Keratinocyte (primary cell): ENCODE results near the gene ALLC. TPM values are rescaled to one million over a fixed set of nuclear protein-coding genes. Genes with fewer than 3 reads are reported as not detected.

Experiments used
- DNase-seq: peaks from one replicate; pipeline ENCODE4 v3.0.0-alpha.2; 2011; ENCODE audit warnings: low read depth, missing footprints, low spot score
- FAIRE-seq: peaks from 2 replicates; lab custom pipeline; 2011; peaks lifted over from hg19 to GRCh38; lab: Jason Lieb, UNC
- H2AFZ ChIP-seq: 2 replicates; pipeline ENCODE4 v1.6.0; 2012; ENCODE audit warnings: low read length, control low read depth, inconsistent platforms; ENCODE audit not compliant: control insufficient read depth
- H3K27ac ChIP-seq: 2 replicates; pipeline ENCODE4 v1.5.1; 2011; ENCODE audit warnings: low read length; ENCODE audit not compliant: control insufficient read depth, insufficient read depth
- H3K27me3 ChIP-seq: 3 replicates; pipeline ENCODE4 v1.6.0; 2011; ENCODE audit warnings: low read length; ENCODE audit not compliant: control insufficient read depth, insufficient read depth; ENCODE audit errors: extremely low read depth
- H3K36me3 ChIP-seq, 2 experiments: 2 replicates in 1 of 2; 3 replicates in 1 of 2; pipeline ENCODE4 v1.5.1; 2011; ENCODE audit warnings: low read length in 2 of 2, mild to moderate bottlenecking in 1 of 2; ENCODE audit not compliant: control insufficient read depth in 2 of 2, insufficient read depth in 2 of 2; ENCODE audit errors: extremely low read depth in 1 of 2
- H3K4me1 ChIP-seq: 3 replicates; pipeline ENCODE4 v1.5.1; 2011; ENCODE audit warnings: low read length; ENCODE audit not compliant: control insufficient read depth, insufficient read depth; ENCODE audit errors: extremely low read depth
- H3K4me2 ChIP-seq: 3 replicates; pipeline ENCODE4 v1.6.0; 2011; ENCODE audit warnings: low read depth, low read length; ENCODE audit not compliant: control insufficient read depth, insufficient read depth; ENCODE audit errors: extremely low read depth
- H3K4me3 ChIP-seq, 3 experiments: fragments of 200-600 bp in 1 of 3; sonication (generic) in 1 of 3; 2 replicates in 2 of 3; 3 replicates in 1 of 3; pipeline ENCODE4 v1.5.1; 2011 to 2016; ENCODE audit warnings: low read length in 3 of 3, mild to moderate bottlenecking in 3 of 3, control low read depth in 2 of 3, inconsistent platforms in 1 of 3, low read depth in 1 of 3, mixed read lengths in 1 of 3, mixed run types in 1 of 3, moderate library complexity in 1 of 3; ENCODE audit not compliant: control insufficient read depth in 2 of 3, insufficient read depth in 2 of 3; ENCODE audit errors: extremely low read depth in 1 of 3
- H3K79me2 ChIP-seq: 2 replicates; pipeline ENCODE4 v1.6.0; 2012; ENCODE audit warnings: low read length; ENCODE audit not compliant: control insufficient read depth, insufficient read depth
- H3K9ac ChIP-seq: 3 replicates; pipeline ENCODE4 v1.6.0; 2011; ENCODE audit warnings: low read length; ENCODE audit not compliant: control insufficient read depth, insufficient read depth; ENCODE audit errors: extremely low read depth
- H3K9me1 ChIP-seq: 3 replicates; pipeline ENCODE4 v1.6.0; 2011; ENCODE audit warnings: low read length; ENCODE audit not compliant: control insufficient read depth, insufficient read depth; ENCODE audit errors: extremely low read depth
- H3K9me3 ChIP-seq: 2 replicates; pipeline ENCODE4 v1.5.1; 2012; ENCODE audit warnings: low read depth, low read length; ENCODE audit not compliant: control insufficient read depth
- H4K20me1 ChIP-seq: 3 replicates; pipeline ENCODE4 v1.6.0; 2011; ENCODE audit warnings: low read length; ENCODE audit not compliant: control insufficient read depth, insufficient read depth; ENCODE audit errors: extremely low read depth
- EZH2 ChIP-seq: IDR thresholded peaks from one replicate; pipeline ENCODE4 v1.6.1; 2012; ENCODE audit warnings: inconsistent platforms, mild to moderate bottlenecking, low read length, moderate library complexity
- dilution Hi-C: fragments of 300-500 bp; cut with MboI; formaldehyde crosslinking; loops from one replicate; pipeline ENCODE4 v1.7.0; 2020; ENCODE audit warnings: low sequenced_read_pairs; ENCODE audit not compliant: extremely low pct_ligation_motif_present
- polyA plus RNA-seq, 5 experiments: library from polyadenylated mRNA; depleted of rRNA in 3 of 5; stranded (reverse) in 3 of 5; stranded (forward) in 1 of 5; unstranded in 1 of 5; fragments of >200 nt; gene quantifications; 1 replicate in 1 of 5; 2 replicates in 3 of 5; 3 replicates in 1 of 5; pipeline versions ENCODE4 v1.2.1 to v1.2.3, GENCODE V29; 2011 to 2012; ENCODE audit warnings: missing spikeins in 2 of 5, low read depth in 1 of 5, low replicate concordance in 1 of 5
- TF ChIP-seq, protein P1 (sequence below), 3 experiments: IDR thresholded peaks in 1 of 3; conservative IDR thresholded peaks in 1 of 3; optimal IDR thresholded peaks in 1 of 3; 2 replicates in 2 of 3; 3 replicates in 1 of 3; pipeline versions ENCODE3 to v1.5.1; 2011; ENCODE audit warnings: low read length in 3 of 3, mild to moderate bottlenecking in 3 of 3, moderate library complexity in 2 of 3, control low read depth in 1 of 3, inconsistent platforms in 1 of 3; ENCODE audit not compliant: insufficient read depth in 2 of 3; ENCODE audit errors: extremely low read depth in 1 of 3

ALLC gene
- polyA plus RNA-seq, 1 donor (not counting 4 experiments of a cell fraction or from before 2014, with no cell fraction given), result not detected

DNA sequence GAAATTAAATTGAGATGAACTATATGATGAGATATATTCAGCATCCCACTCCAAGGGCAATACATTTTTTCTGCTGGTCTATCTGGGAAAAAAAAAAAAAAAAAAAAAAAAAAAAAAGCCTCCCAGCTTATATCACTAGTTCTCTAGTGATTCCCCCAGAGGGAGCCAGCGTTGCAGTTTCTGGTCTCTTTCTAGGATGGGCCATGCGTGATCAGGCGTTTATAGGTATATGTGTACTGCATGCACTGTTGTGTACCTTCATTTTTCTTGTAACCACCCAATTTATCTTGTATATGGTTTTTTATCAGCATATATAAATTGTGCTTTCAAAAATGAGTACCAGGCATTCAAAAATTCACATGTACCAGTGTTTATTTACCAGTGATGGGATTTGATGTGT, 80.5 kb downstream of the ALLC start:
- no peaks in the 10 kb centered on the region for H3K9me3 ChIP-seq
- H2AFZ ChIP-seq, result no peak overlapping the region
- dilution Hi-C loops, result no loop called here
- no peaks in the 10 kb centered on the region for H4K20me1 ChIP-seq
- no peak overlapping the region for H3K4me3 ChIP-seq
- H3K36me3 ChIP-seq, result no peaks in the 10 kb centered on the region
- TF ChIP-seq EZH2, result no peak
- TF ChIP-seq, protein P1, sequence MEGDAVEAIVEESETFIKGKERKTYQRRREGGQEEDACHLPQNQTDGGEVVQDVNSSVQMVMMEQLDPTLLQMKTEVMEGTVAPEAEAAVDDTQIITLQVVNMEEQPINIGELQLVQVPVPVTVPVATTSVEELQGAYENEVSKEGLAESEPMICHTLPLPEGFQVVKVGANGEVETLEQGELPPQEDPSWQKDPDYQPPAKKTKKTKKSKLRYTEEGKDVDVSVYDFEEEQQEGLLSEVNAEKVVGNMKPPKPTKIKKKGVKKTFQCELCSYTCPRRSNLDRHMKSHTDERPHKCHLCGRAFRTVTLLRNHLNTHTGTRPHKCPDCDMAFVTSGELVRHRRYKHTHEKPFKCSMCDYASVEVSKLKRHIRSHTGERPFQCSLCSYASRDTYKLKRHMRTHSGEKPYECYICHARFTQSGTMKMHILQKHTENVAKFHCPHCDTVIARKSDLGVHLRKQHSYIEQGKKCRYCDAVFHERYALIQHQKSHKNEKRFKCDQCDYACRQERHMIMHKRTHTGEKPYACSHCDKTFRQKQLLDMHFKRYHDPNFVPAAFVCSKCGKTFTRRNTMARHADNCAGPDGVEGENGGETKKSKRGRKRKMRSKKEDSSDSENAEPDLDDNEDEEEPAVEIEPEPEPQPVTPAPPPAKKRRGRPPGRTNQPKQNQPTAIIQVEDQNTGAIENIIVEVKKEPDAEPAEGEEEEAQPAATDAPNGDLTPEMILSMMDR (optimal IDR thresholded peaks at IDR 0.05 in 1 of 3, IDR thresholded peaks at IDR 0.05 in 1 of 3, conservative IDR thresholded peaks at IDR 0.05 in 1 of 3; ENCODE audit: extremely low read depth in 1 of 3, insufficient read depth in 2 of 3, low read length in 3 of 3), result peak in 2 of 3 experiments; percentile 45 to 46
- no peaks in the 10 kb centered on the region for H3K79me2 ChIP-seq
- DNase-seq (no peak), FAIRE-seq (no peak)
- no peak overlapping the region for H3K4me2 ChIP-seq
- no peaks in the 10 kb centered on the region for H3K4me1 ChIP-seq
- H3K27ac ChIP-seq, result no peak overlapping the region
- no peaks in the 10 kb centered on the region for H3K9me1 ChIP-seq
- H3K9ac ChIP-seq, result no peak overlapping the region
- H3K27me3 ChIP-seq, result no peaks in the 10 kb centered on the region

DNA sequence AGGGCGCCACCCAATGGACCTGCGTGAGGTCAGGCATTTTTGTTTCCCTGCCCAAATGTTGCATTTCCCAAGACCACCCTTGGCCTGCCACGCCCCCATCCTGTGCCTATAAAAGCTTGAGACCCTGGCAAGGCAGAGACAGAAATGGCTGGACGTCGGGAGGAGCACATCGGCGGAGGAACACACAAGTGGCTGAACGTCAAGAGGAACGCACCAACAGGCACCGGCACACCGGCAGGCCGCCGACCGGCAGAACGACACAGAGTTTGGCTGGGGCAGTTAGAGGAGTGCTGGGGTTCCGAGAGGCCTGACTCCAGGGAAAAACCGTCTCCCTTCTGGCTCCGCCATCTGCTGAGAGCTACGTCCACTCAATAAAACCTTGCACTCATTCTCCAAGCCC, 81.3 kb downstream of the ALLC start:
- H3K9me3 ChIP-seq, result no peaks in the 10 kb centered on the region
- H3K27me3 ChIP-seq, result no peaks in the 10 kb centered on the region
- no peak overlapping the region for H3K4me2 ChIP-seq
- no peak overlapping the region for H3K9ac ChIP-seq
- no peaks in the 10 kb centered on the region for H3K79me2 ChIP-seq
- H3K4me3 ChIP-seq, result no peak overlapping the region
- H2AFZ ChIP-seq, result no peak overlapping the region
- no peak for DNase-seq
- dilution Hi-C loops, result no loop called here
- TF ChIP-seq, protein P1 (optimal IDR thresholded peaks at IDR 0.05 in 1 of 3, IDR thresholded peaks at IDR 0.05 in 1 of 3, conservative IDR thresholded peaks at IDR 0.05 in 1 of 3; ENCODE audit: extremely low read depth in 1 of 3, insufficient read depth in 2 of 3, low read length in 3 of 3), result no peak
- no peak for TF ChIP-seq EZH2
- no peaks in the 10 kb centered on the region for H3K4me1 ChIP-seq
- no peaks in the 10 kb centered on the region for H3K9me1 ChIP-seq
- no peak for FAIRE-seq
- no peak overlapping the region for H3K27ac ChIP-seq
- no peaks in the 10 kb centered on the region for H3K36me3 ChIP-seq
- H4K20me1 ChIP-seq, result no peaks in the 10 kb centered on the region
